Forelimb muscle (tissue), 1 donor: ENCODE measurements around the gene AGPAT3. TPM values are rescaled to one million over a fixed set of nuclear protein-coding genes. Genes with fewer than 3 reads are reported as not detected.

ENCODE experiments used
- DNase-seq: peaks from one replicate; pipeline ENCODE4 v3.0.0-alpha.2; 2013; ENCODE audit warnings: low read depth
- polyA plus RNA-seq: library from polyadenylated mRNA; unstranded; fragments of 120-200 nt; gene quantifications from one replicate; pipeline ENCODE4 v1.2.1, GENCODE V29; 2013; ENCODE audit not compliant: insufficient read length

AGPAT3 gene
- polyA plus RNA-seq, 1 donor: 27.0 TPM

DNA sequence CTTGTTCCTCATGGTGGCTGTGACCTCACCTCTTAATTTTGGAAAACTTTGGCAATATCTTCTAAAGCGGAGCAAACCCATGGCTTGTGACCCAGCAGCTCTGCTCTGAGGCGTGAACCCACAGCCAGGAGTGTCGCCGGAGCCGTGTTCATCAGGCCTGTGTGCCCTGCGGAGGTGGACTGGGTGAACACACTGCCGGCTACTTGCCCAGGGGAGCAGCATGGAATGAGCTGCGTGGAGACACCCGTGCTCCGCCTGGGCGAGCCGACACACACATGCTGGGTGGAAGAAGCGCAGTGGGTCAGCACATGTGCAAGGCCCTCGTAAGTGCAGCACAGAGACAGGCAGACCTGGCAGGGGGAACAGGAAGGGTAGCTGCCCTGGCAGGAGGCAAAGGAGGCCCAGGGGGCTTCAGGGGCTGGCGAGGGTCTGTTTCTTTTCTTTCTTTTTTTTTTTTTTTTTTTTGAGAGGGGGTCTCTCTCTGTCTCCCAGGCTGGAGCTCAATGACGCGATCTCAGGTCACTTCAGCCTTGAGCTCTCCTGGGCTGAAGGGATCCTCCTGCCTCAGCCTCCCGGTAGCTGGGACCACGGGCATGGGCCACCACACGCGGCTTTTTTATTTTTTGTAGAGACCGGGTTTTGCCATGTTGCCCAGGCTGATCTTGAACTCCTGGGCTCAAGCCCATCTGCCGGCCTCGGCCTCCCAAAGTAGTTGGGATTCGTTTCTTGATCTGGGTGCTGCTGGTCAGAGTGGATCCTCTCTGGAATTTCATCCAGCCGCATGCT lies 41.8 kb downstream of the AGPAT3 start:
- no peak for DNase-seq

DNA sequence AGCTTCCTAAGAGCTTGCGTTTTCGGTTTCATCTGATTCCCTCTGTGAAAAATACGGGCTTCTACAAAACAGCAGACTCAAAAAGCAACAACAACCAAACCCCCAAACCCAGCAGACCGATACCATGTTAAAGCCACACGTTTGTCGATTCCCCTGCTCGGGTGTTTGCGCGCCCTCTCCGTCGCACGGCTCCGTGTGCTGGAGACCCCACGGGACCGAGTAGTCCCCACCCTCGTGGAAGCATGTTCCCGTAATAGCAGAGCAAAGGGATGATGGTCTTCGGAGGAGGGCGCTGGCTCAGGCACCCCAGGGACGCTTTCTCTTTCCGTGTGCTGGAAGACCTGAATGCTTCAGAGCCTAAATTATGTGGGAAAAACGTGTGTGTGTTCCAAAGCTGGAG lies 42.7 kb downstream of the AGPAT3 start:
- DNase-seq: no peak

DNA sequence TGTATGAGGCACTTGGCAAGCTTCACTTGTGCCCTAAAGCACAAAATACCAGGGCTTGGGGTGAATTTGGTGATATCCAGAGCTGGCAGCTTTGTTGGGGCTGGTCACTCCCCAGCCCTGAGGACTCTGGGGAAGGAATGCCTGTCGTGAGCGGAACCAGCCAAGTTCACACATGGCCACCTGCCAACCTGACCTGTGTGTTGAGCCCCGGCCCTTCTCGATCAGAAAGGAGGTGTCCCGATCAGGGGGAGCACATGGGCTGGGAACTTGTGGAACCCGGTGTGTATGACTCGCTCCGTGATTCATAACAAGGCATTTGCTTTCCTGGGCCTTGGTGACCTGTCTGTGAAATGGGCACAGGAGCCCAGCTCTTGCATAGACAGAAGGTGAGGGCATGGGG lies 43.1 kb downstream of the AGPAT3 start:
- DNase-seq: no peak

DNA sequence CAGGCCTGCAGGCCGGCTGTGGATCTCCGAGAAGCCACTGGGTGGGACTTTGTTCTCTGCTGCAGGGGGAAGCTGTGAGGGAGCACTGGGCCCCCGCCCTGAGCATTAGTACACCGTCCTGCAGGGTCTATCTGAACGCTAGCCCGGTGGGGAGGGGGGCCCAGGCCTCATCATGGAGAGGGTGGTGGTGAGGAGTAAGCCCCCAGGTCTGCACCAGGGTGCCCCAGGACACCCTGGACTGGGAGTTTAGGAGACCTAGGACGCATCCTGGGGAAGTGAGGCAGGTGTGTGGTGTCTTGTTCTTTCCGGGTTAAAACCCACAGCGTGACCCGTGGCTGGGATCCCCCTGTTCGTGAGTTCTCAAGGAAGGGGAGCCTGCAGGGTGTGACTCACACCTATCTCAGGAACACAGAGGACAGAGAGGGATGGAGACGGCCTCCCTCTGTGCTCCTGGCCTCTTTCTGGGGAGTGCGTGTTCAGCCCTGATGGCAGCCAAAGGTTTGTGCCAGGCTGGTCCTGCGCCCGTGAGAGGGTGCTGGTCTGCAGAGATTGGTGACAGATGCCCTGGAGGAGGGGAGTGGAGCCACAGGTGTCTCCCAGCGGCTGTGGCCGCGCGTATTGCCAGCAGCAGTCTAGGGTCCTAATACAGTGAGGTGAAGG lies 44.8 kb downstream of the AGPAT3 start:
- no peak for DNase-seq

DNA sequence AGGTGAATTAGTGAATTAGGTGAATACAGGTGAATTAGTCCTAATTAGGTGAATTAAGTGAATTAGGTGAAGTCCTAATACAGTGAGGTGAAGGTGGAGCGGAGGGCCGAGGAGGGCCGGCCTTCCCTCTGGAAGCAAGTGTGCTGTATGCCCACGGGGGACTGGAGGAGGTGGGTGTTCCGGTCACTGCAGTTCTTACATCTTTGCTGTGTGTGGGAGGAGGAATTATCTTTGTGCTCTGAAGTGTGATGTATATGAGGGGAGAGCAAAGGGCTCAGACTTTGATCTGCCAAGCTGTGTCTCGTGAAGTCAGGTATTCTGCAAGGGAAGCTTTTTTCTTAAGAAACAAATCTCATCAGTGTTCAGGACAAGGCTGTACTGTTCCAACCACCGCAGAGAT lies 45.4 kb downstream of the AGPAT3 start:
- DNase-seq: no peak

DNA sequence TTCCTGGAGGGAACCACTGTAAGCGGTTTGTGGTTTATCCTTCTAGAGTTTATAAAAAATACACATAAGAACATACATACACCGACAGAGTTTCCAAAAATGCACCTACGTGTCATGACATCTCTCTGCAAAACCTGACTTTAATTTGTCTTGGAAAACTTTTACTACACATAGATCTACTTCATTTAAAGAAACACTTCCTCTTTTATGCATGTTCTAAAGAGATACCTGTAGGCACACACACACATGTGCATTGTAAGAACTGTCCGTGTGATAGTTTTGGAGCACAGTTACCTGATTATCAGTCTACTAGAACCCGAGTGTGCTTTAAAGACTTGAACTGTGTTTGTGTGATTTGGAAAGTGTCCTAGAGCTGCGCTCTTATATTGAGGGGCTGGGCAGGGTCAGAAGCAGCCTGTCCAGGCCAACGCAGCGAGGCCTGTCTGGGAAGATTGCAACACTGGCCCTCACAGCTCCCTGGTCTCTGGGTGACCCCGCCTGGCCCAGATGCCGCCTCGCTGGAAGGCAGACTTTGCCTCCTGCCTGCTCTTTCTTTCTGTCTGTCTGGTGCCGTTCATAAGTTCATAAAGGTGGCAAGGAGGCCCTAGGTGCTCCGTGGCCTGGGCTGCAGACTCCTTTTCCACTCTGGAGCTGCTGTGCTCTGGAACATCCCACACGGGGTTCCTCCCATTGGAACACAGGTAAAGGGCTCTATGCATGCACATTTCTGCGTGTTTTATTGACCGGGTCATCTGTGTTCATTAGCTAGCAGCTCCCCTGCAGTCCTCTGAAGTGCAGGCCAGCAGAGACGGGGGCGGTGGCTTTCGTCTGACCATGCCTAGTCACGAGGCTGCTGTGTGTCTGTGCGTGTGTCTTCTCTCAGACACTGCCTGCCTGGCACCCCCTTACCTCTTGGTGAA lies 46.3 kb downstream of the AGPAT3 start:
- DNase-seq: no peak

DNA sequence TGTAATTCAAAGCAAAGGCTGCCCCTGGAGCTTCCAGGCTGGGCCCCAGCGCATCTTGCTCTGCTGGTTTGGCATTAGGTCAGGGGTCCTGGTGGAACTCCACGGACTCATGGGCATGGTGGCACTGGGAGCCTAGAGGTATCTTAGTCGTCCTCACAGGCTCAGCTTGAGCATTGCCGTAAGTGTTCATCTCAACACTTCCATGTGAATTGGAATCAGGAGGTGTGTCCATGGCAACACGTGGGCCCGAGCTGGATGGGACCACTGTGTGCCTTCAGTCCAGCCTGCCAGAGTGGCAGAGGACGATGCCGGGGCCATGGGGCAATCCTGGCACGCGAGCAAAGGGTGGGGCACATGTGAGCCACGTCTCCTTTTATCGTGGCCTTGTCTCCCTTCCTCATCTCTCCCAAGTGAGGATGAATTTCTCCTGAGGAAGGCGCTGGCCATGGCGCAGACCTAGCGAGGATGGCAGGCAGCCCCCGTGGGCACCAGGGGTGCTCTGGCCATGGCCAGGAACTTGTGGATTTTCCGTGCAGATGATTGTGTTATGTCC lies 47.0 kb downstream of the AGPAT3 start:
- DNase-seq: no peak

DNA sequence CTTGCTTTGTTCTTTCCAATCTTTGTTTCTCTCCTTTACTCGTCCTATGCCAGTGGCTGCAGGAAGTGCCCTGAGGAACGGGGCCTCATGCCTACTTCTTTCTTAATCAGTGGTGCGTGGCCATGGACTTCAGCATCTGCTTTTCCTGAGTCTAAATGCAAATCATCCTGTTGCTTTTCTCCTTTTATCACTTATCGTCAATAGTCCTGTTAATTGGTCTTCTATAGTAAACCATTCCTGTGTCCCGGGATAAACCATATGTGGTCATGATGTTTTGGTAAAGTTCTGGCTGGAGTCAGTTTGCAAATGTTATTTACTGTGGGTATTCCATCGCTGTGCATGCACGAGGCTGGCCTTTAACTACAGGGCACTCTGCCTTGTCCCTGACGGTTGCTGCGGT lies 47.5 kb downstream of the AGPAT3 start:
- no peak for DNase-seq

DNA sequence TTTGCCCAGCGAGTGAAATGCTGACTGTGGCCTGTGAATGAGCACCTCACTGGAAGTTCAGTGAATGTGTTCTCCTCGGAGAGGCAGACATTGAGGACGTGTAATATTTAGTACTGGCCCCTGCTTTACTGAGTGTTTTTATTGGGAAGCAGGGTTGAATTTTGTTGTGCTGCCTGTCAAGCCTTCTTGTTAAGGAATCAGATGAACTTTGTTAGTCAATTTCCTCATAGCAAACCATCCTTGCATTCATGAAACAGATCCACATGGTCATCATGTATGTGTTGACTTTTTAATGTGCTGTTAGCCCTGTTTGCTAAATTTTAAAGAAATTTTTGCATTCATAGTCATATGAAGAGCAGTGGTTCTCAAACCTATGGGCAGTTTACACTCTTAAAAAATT lies 47.9 kb downstream of the AGPAT3 start:
- DNase-seq: no peak

DNA sequence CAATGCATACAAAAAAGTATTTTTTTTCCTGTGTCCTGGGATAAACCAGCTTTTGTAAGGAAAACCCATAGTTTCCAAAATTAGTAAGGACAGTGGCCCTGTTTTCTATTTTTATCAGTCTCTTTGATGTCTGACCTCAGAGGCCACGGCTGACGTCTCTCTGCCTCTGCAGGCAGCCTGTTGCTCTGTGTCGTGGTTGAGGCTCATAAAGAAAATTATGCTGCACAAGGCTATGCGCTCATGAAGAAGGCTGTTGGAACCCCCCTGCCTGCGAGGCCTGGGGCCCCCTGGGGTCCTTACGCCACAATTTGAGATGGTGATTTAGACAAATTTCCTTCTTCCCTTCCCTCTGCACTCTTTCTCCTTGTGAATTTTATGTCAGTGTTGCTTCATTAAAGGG lies 48.9 kb downstream of the AGPAT3 start:
- DNase-seq: no peak

DNA sequence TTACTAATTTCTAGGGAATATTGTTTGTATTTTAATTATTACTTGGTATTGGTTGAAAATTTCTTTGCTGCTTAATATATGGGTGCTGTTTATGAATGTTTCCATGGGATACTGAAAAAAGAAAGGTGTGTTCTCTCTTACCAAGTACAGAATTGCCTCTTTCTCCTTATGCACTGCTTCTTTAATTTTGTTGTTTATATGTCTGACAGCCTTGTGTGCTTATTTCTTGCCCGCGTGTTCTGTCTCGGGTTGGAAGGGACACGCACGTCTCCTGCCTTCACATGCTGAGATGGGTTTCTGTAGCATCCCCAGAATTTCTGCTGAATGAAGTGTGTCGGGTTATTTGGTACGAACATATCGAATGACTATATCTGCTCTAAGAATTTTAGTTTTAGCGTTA lies 51.1 kb downstream of the AGPAT3 start:
- DNase-seq: no peak

DNA sequence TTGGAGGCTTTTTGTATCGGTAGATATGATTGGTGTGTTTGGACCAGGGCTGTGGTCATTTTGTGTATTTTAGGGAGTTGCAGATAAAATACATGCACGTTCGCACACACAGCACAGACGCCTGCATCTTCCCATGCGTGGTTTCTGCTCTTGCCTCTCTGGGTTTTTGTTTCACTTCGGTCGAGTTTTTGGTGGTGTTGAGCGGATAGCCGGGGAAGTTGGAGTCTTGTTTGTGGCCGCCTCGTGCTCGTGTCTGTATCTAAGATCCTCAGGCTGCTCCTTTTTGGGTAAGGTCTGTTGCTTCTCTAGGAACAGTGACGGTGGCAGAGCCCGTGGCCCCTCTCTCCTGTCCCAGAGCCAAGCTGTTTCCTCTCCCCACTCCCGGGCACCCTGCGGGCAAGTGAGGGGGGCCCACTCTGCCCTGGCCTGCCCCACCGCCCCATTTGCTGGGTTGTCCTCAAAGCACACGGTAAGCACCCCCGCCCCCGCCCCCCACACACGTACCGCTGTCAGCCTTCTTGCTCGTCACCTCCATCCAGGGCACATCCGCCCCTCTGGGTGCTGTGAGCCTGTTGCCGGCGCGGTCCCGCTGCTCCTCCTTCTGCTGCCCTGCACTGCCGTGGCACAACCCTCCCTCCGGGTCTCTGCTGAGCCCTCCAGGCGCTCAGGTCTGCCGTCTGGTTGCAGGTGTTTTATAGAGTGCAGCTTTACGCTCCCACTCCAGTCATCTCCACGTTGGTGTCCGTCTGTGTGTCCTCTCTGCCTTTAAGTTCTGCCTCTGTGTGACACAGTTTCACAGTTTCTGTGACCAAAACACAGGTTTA lies 51.9 kb downstream of the AGPAT3 start:
- DNase-seq: no peak

DNA sequence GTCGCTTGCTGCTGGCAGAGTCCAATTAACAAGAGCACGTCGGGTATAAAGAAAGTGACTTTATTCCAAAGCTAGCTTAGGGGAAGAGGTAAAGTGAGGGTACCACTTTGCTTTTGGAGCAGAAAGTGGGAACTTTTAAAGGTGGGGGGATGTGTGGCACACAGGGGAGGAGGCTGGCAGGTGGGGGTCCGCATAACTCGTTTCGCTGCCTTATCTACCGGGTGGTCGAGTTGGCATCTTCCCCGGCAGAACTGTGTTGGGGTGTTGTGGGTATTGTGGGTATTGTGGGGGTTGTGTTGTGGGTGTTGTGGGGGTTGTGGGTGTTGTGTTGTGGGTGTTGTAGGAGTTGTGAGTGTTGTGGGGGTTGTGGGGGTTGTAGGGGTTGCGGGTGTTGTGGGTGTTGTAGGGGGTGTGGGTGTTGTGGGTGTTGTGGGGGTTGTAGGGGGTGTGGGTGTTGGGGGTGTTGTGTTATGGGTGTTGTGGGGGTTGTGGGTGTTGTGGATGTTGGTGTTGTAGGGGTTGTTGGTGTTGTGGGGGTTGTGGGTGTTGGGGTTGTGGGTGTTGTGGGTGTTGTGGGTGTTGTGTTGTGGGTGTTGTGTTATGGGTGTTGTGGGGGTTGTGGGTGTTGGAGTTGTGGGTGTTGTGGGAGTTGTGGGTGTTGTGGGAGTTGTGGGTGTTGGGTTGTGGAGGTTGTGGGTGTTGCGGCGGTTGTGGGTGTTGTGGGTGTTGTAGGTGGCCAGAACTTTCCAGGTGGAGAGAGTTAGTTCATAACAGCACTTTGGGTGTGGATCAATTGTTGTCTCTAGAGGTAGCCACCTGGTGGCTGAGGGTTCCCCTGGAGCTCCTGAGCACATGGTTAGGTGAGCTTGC lies 52.7 kb downstream of the AGPAT3 start:
- DNase-seq: no peak

DNA sequence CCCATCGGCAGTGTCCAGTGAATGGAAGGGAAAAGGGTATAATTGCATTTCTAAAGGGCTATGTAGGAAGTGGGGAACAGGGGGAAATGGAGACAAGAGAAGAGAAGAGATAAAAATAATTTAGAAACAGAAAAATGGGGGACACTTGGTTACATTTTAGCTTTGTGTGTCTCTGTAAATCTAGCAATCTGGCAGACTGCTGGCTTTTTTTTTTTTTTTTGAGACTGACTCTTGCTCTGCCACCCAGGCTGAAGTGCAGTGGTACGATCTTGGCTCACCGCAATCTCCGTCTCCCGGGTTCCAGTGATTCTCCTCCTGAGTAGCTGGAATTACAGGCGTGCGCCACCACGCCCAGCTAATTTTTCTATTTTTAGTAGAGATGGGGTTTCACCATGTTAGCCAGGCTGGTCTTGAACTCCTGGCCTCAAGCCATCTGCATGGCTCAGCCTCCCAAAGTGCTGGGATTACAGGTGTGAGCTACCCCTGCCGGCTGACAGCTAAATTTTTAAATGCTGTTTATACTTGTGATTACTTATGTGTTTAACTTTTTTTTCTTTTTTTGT lies 53.4 kb downstream of the AGPAT3 start:
- DNase-seq: no peak

DNA sequence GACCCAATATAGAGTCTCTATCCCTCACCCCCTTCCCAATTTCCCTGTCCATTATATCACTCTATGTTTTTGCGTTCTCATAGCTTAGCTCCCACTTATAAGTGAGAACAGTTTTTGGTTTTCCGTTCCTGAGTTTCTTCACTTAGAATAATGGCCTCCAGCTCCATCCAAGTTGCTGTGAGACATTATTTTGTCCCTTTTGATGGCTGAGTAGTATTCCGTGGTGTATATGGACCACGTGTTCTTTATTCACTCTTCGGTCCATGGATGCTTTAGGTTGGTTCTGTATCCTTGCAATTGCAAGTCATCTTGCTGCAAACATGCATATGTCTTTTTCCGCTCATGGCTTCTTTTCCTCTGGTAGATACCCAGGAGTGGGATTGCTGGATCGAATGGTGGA lies 54.3 kb downstream of the AGPAT3 start:
- no peak for DNase-seq

DNA sequence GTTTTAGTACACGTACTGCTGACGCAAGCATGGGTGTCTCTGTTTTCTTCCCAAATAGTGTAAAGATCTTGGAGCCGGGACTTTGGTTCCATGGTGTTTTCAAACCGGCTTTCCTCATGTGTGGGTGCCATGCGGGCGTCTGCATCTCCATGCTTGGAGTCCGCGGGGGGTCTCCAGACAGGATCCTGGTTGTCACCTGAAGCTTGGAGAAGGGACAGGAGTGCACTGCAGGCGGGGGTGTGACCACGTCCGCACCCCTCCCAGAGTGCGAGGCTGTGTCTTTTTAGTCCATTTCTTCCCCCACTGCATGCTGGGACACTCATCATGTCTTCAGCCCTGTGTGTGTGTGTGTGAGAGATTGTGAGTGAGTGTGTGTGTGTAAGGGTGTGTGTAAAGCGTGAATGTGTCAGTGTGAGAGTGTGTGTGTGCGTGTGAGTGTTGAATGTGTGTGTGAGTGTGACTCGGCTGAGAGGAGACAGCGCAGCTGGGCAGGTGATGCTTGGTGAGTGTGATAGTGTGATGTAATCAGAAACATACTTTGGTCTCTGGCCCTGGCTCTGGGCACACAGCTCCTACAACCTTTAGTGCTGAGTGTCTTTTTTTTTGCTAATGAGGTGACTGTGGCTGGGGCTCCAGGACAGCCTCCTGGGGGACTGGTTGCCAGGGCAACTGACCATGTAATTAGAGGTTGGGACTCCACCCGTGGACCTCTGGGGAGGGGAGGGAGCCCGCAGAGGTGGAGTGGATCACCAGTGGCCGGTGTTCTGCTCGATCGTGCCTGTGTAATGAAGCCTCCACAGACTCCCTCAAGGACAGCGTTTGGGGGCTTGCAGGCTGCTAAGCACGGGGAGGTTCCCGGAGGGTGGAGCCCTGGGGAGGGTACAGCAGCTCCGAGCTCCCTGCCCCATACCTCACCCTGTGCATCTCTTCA lies 55.1 kb downstream of the AGPAT3 start:
- DNase-seq: no peak

DNA sequence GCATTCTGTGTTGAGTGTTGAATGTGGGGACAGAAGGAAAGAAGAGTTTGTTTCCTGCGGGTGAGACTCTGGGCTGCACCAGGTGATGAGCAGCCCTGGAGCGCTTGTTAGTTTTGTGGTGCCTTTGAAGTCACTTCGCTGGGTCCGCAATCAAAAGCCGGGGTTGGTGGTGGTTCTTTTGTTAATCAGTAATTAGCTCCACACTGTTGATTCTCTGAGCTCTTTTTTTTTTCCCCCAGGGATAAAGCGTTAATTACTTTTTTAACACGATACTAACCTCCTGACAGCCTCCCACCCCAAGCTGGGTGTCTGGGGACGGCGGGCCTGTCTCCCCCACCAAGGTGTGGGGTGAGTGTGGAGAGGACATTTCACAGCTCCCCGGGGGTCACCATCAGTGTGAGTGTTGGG lies 56.6 kb downstream of the AGPAT3 start:
- DNase-seq: no peak

DNA sequence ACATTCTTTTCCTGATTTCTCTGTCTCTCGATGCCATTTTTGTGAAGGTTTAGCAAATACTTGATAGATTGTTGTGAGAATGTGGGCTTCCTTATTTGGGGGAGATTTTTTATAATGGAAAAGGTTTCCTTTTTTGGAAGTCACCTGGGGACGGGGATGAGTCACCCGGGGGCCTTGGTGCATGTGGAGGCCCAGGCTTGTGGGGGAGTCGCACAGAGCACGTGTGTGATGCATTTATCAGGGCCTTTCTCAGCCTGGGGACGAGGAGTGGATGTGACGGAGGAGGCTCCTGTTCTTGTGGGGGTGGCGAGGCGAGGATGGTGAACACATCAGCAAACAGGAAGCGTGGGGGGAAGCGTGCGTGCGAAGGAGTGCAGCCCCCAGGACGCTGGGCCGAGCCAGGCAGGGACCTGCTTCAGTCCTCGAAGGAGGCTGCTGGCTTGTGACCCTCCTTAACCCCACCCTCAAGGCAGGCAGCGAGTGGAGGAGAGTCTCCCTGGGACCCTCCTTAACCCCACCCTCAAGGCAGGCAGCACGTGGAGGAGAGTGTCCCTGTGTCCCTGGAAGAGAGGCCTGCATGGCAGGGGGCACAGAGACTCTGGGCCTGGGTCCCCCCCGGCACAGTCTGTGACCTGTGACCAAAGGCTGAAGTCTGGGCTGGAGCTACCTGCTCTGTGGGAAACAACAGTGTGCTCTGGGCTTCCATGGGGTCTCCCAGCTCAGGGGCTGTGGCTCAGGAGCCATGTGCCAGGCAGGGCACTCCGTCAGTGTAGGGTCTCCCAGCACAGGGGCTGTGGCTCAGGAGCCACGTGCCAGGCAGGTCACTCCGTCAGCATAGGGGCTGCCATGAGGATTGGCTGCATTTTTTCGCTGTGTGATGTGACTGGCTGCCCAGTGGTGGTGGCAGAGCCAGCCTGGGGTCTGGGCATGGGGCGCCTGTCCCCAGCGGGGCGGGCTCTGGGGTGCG lies 57.2 kb downstream of the AGPAT3 start:
- DNase-seq: no peak
